GM19043 (cell line): ENCODE results near the gene APBA2.
"Not testable (repeated sequence)": the region's sequence is repeated elsewhere in the genome, so short reads cannot be mapped to it uniquely, and the experiment has no call there.

Source experiments
- ATAC-seq: cut with Tn5 transposase; IDR thresholded peaks from one replicate; pipeline ENCODE4 v1.9.1; 2021; ENCODE audit warnings: low read depth; ENCODE audit not compliant: unreplicated experiment

Gene APBA2

DNA sequence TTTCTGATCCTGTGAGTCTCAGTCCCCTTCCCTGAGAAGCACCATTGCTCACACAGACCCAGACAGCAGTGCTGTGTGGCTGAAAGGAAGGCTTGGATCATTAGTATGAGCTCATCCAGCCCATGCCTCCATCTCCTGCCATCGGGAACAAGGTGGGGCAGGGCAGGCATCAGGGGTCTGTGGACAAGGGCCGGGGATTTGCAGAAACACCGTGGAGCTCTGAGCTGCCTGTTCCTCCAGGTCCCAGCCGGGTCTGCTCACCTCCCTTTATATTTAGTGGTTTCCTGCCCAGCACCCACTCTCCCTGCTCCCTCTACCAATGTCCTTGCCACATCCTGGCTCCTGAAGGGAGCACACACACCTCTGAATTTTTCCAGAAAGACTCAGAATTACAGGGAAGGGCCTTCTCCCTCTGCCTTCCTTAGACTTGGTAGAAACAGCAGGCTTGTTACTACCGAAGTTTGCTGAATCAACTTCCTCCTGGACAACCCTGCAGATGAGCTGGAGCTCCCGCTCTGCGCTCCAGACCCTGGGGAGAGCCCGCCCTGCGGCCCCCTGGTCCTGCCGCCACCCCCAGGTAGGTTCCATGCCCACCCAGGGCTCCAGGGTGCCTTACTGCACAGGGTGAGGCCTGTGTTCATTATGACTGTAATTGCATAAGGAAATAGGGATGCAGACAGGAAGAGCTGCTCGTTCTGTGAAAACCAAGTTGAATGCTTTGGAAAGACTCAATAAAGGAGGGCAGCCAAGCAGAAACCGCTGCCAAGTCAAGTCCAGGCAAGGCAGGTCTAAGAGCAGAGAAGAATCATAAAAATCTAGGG is 255.7 kb downstream of the APBA2 start:
- no peak for ATAC-seq

GRCh38 chr15:29142129-29142747 is 256.5 kb downstream of the APBA2 start:
- ATAC-seq: no peak

DNA sequence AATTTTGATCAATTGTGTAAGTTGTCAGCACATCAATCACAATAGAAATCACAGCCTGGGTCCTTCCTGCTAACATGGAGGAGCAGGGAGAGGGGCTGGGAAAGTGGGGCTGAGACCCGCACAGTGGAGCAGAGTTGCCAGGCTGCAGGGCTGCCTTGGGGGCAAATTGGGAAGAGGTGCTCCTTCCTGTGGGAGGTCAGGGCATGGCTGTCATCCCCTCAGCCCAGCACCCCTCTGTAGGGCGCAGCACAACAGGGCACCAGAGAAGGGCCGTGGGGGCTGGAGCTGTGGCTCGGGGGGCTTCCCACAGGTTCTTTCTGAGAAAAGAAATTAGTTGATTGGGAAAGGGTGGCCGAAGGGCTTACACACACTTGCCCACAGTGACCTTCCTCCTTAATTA is 257.5 kb downstream of the APBA2 start:
- ATAC-seq: no peak

DNA sequence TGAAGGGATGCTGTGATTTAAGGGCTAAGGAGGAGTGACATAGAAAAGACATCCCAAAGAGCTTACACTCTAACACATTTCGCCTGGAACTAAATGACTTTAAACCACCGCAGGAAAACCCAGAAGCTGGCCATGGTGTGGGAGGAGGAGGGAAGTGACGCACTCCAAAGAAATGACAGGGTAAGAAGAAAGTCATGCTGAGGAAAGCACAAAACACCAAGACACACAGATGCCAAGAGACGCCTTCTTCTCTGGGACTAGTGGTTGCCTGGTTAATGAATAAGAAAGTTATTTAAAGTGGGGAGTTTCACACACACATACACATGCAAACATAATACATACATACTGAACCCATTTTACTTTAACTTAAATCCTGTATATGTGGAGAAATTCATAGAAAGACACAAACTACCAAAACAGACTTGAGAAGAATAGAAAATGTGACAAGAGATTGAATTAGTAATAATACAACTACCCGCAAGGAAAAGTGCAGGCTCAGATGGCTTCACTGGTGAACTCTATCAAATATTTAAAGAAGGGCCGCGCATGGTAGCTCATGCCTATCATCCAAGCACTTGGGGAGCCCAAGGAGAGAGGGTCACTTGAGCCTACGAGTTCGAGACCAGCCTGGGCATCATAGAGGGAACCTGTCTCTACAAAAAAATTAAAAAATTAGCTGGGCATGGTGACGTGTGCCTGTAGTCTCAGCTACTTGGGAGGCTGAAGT is 258.3 kb downstream of the APBA2 start:
- ATAC-seq: no peak

GRCh38 chr15:29149738-29150075 is 263.9 kb downstream of the APBA2 start:
- no peak for ATAC-seq

- no peak for ATAC-seq
Observed at GRCh38 chr15:29150515-29151483, 265.0 kb downstream of the APBA2 start.

GRCh38 chr15:29151484-29151857 is 265.7 kb downstream of the APBA2 start:
- ATAC-seq: no peak

- no peak for ATAC-seq
Observed at GRCh38 chr15:29156521-29156920, 270.7 kb downstream of the APBA2 start.

DNA sequence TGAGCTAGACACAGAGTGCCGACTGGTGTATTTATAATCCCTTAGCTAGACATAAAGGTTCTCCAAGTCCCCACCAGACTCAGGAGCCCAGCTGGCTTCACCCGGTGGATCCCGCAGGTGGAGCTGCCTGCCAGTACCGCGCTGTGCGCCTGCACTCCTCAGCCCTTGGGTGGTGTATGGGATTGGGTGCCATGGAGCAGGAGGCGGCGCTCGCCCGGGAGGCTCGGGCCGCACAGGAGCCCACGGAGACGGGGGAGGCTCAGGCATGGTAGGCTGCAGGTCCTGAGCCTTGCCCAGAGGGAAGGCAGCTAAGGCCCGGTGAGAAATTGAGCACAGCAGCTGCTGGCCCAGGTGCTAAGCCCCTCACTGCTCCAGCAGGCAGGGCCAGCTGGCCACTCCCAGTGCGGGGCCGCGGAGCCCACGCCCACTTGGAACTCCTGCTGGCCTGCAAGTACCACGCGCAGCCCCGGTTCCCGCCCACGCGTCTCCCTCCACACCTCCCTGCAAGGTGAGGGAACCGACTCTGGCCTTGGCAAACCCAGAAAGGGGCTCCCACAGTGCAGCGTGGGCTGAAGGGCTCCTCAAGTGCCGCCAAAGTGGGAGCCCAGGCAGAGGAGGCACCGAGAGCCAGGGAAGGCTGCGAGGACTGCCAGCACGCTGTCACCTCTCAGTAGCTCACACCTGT is 274.1 kb downstream of the APBA2 start:
- no peak for ATAC-seq

DNA sequence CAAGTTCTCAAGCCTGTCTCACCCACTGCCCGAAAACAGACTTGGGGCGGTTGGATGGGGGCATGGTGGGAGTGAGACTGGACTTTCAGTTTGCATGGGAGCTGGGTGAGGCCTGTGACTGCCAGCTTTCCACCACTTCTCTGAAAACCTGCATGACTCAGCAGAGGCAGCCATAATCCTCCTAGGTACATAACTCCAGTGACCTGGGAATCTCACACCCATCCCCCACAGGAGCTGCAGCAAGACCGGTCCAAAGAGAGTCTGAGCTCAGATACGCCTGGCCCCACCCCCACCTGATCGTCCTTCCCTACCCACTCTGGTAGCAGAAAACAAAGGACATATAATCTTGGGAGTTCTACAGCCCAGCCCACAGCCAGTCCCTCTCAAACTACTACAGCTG is 276.6 kb downstream of the APBA2 start:
- ATAC-seq: no peak

DNA sequence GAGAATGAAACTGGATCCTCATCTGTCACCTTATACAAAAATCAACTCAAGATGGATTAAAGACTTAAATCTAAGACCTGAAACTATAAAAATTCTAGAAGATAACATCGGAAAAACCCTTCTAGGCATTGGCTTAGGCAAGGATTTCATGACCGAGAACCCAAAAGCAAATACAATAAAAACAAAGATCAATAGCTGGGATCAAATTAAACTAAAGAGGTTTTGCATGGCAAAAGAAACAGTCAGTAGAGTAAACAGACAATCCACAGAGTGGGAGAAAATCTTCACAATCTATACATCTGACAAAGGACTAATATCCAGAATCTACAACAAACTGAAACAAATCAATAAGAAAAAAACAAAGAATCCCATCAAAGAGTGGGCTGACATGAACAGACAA is 281.3 kb downstream of the APBA2 start:
- not testable (repeated sequence) for ATAC-seq
